Activated T-helper 1 cell treated with anti-CD3 and anti-CD28 coated beads, Interleukin-12 subunit alpha, Interleukin-12 subunit beta, Interleukin-2, Interleukin-4 antibody, amounts not matched to agents 30 ng/mL and 10 ng/mL and 1 ng/mL, durations not matched to agents 14 hours and 24 hours and 36 hours (primary cell): Measurements from ENCODE around the gene NXPE3. TPM values are rescaled to one million over a fixed set of nuclear protein-coding genes. Genes with fewer than 3 reads are reported as not detected.

Source experiments
- DNase-seq: peaks from one replicate; pipeline ENCODE4 v3.0.0; 2021; ENCODE audit warnings: low spot score
- H3K27ac Mint-ChIP-seq: one replicate; pipeline ENCODE4 v1.8.0; 2021; ENCODE audit warnings: mild to moderate bottlenecking, mixed read lengths
- H3K27me3 Mint-ChIP-seq: one replicate; pipeline ENCODE4 v1.8.0; 2022; ENCODE audit warnings: mild to moderate bottlenecking, moderate library complexity, mixed read lengths; ENCODE audit not compliant: insufficient read depth
- H3K36me3 Mint-ChIP-seq: one replicate; pipeline ENCODE4 v1.8.0; 2021; ENCODE audit warnings: low read depth, mixed read lengths
- H3K4me1 Mint-ChIP-seq: one replicate; pipeline ENCODE4 v1.8.0; 2021; ENCODE audit warnings: low read depth, mixed read lengths
- H3K4me3 Mint-ChIP-seq: one replicate; pipeline ENCODE4 v1.8.0; 2021; ENCODE audit warnings: mild to moderate bottlenecking, moderate library complexity, mixed read lengths
- H3K9me3 Mint-ChIP-seq: one replicate; pipeline ENCODE4 v1.8.0; 2021; ENCODE audit warnings: mixed read lengths
- intact Hi-C: fragments of 100-400 bp; cut with micrococcal nuclease; formaldehyde crosslinking; loops from one replicate; pipeline ENCODE4 v1.15.1; 2024
- total RNA-seq: library from RNA; stranded (reverse); gene quantifications from 2 replicates; pipeline ENCODE4 v1.2.3, GENCODE V29; 2022

Gene NXPE3
- total RNA-seq, 1 donor from 2014 or later = 17.6 TPM

GRCh38 chr3:101838691-101839090 is 59.7 kb downstream of the NXPE3 start:
- Mint-ChIP-seq H3K4me1 (peaks cover 66% of the 10 kb centered on the region), H3K36me3 (peaks cover 64% of the 10 kb centered on the region), H3K9me3 (peaks cover 11% of the 10 kb centered on the region), H3K27me3 (no peaks in the 10 kb centered on the region), H3K4me3 (no peak overlapping the region), H3K27ac (no peak overlapping the region)
- DNase-seq = no peak
- intact Hi-C loops = no loop called here

- peaks cover 11% of the 10 kb centered on the region for H3K9me3 Mint-ChIP-seq
- H3K27ac Mint-ChIP-seq = no peak overlapping the region
- DNase-seq = no peak
- peaks cover 61% of the 10 kb centered on the region for H3K36me3 Mint-ChIP-seq
- H3K4me1 Mint-ChIP-seq = peaks cover 52% of the 10 kb centered on the region
- no peaks in the 10 kb centered on the region for H3K27me3 Mint-ChIP-seq
- intact Hi-C loops = no loop called here
- H3K4me3 Mint-ChIP-seq = no peak overlapping the region
Measured at GRCh38 chr3:101840066-101840465, 61.1 kb downstream of the NXPE3 start.

GRCh38 chr3:101842245-101842934 is 63.4 kb downstream of the NXPE3 start:
- intact Hi-C loops = no loop called here
- Mint-ChIP-seq H3K4me3 (no peak overlapping the region), H3K9me3 (peaks cover 11% of the 10 kb centered on the region), H3K27me3 (no peaks in the 10 kb centered on the region), H3K4me1 (peaks cover 31% of the 10 kb centered on the region), H3K36me3 (peaks cover 62% of the 10 kb centered on the region), H3K27ac (no peak overlapping the region)
- DNase-seq = no peak

- intact Hi-C loops = no loop called here
- Mint-ChIP-seq H3K4me1 (peaks cover 31% of the 10 kb centered on the region), H3K27ac (no peak overlapping the region), H3K27me3 (no peaks in the 10 kb centered on the region), H3K36me3 (peaks cover 58% of the 10 kb centered on the region), H3K9me3 (peaks cover 11% of the 10 kb centered on the region), H3K4me3 (no peak overlapping the region)
- no peak for DNase-seq
Measured at GRCh38 chr3:101842935-101843330, 63.9 kb downstream of the NXPE3 start.

GRCh38 chr3:101845425-101845824 is 66.4 kb downstream of the NXPE3 start:
- Mint-ChIP-seq H3K9me3 (peaks cover 11% of the 10 kb centered on the region), H3K4me3 (no peak overlapping the region), H3K27me3 (no peaks in the 10 kb centered on the region), H3K36me3 (peaks cover 56% of the 10 kb centered on the region), H3K27ac (no peak overlapping the region), H3K4me1 (peaks cover 27% of the 10 kb centered on the region)
- no peak for DNase-seq
- intact Hi-C loops = no loop called here

GRCh38 chr3:101846709-101847108 is 67.7 kb downstream of the NXPE3 start:
- Mint-ChIP-seq H3K9me3 (peaks cover 8% of the 10 kb centered on the region), H3K27me3 (no peaks in the 10 kb centered on the region), H3K36me3 (peaks cover 52% of the 10 kb centered on the region), H3K27ac (no peak overlapping the region), H3K4me1 (peaks cover 31% of the 10 kb centered on the region), H3K4me3 (no peak overlapping the region)
- intact Hi-C loops = loop anchor here (1.0 kb wide), 1 partner anchor 9 kb away; no protein-coding TSS in a partner anchor
- DNase-seq = no peak

GRCh38 chr3:101847328-101847727 is 68.3 kb downstream of the NXPE3 start:
- Mint-ChIP-seq H3K27ac (peak overlapping the region; percentile 28), H3K36me3 (peaks cover 53% of the 10 kb centered on the region), H3K9me3 (peaks cover 3% of the 10 kb centered on the region), H3K27me3 (no peaks in the 10 kb centered on the region), H3K4me1 (peaks cover 32% of the 10 kb centered on the region), H3K4me3 (no peak overlapping the region)
- no peak for DNase-seq
- intact Hi-C loops = loop anchor here (1.0 kb wide), 1 partner anchor 10 kb away; no protein-coding TSS in a partner anchor

- no peak for DNase-seq
- H3K4me1 Mint-ChIP-seq = peaks cover 42% of the 10 kb centered on the region
- H3K9me3 Mint-ChIP-seq = no peaks in the 10 kb centered on the region
- intact Hi-C loops = loop anchor here (2.0 kb wide), 1 partner anchor 70 kb away; the partner anchor contains the start of gene NXPE3
- peak overlapping the region; percentile 81 for H3K4me3 Mint-ChIP-seq
- H3K27me3 Mint-ChIP-seq = no peaks in the 10 kb centered on the region
- peaks cover 56% of the 10 kb centered on the region for H3K36me3 Mint-ChIP-seq
- peak overlapping the region; percentile 91 for H3K27ac Mint-ChIP-seq
Measured at GRCh38 chr3:101848326-101848725, 69.3 kb downstream of the NXPE3 start.

GRCh38 chr3:101848754-101849713 is 70.0 kb downstream of the NXPE3 start, which contains the start of gene NFKBIZ:
Gene NFKBIZ, plus strand, starts transcription at chr3:101849514. Its CDS starts 115 bp downstream, at chr3:101849629.
- no peaks in the 10 kb centered on the region for H3K9me3 Mint-ChIP-seq
- H3K36me3 Mint-ChIP-seq = peaks cover 62% of the 10 kb centered on the region
- H3K4me3 Mint-ChIP-seq = peak within 1 kb of the TSS; percentile 93
- H3K27me3 Mint-ChIP-seq = no peaks in the 10 kb centered on the region
- peak within 1 kb of the TSS; percentile 96 for H3K27ac Mint-ChIP-seq
- peak; percentile 93 for DNase-seq
- H3K4me1 Mint-ChIP-seq = peaks cover 49% of the 10 kb centered on the region
- intact Hi-C loops = loop anchor here (2.0 kb wide), 1 partner anchor 70 kb away; the partner anchor contains the start of gene NXPE3

- intact Hi-C loops = loop anchor here (1.0 to 5.0 kb wide), 11 partner anchors 22 to 376 kb away; partner anchors contain the start of genes CEP97, NXPE3, PCNP and RPL24
- no peaks in the 10 kb centered on the region for H3K9me3 Mint-ChIP-seq
- no peaks in the 10 kb centered on the region for H3K27me3 Mint-ChIP-seq
- H3K4me3 Mint-ChIP-seq = peak overlapping the region; percentile 93
- peaks cover 56% of the 10 kb centered on the region for H3K4me1 Mint-ChIP-seq
- DNase-seq = peak; percentile 59
- peaks cover 62% of the 10 kb centered on the region for H3K36me3 Mint-ChIP-seq
- peak overlapping the region; percentile 96 for H3K27ac Mint-ChIP-seq
Measured at GRCh38 chr3:101849714-101850245, 70.8 kb downstream of the NXPE3 start.

GRCh38 chr3:101850246-101851051 is 71.4 kb downstream of the NXPE3 start:
- no peaks in the 10 kb centered on the region for H3K9me3 Mint-ChIP-seq
- H3K27me3 Mint-ChIP-seq = no peaks in the 10 kb centered on the region
- intact Hi-C loops = loop anchor here (1.0 to 5.0 kb wide), 15 partner anchors 11 to 375 kb away; partner anchors contain the start of genes CEP97, PCNP and RPL24
- peaks cover 67% of the 10 kb centered on the region for H3K36me3 Mint-ChIP-seq
- peaks cover 63% of the 10 kb centered on the region for H3K4me1 Mint-ChIP-seq
- peak; percentile 62 for DNase-seq
- peak overlapping the region; percentile 93 for H3K4me3 Mint-ChIP-seq
- peak overlapping the region; percentile 96 for H3K27ac Mint-ChIP-seq
